A673 (cell line): ENCODE measurements around the gene HSD11B1. TPM values are rescaled to one million over a fixed set of nuclear protein-coding genes. Genes with fewer than 3 reads are reported as not detected.

Experiments used
- BruUV-seq: library from RNA; stranded (reverse); fragments of 400-500 nt; replicated peaks from 2 replicates; lab custom pipeline; 2021; lab: Mats Ljungman, UMichigan
- CTCF ChIA-PET: fragments of 300-600 bp; sonication (Branson Sonifier 250); formaldehyde crosslinking; loops from one replicate; lab custom pipeline; 2022; ENCODE audit warnings: antibody characterized with exemption; lab: Charles Lee
- POLR2A ChIA-PET: fragments of 300-600 bp; sonication (Branson Sonifier 250); formaldehyde crosslinking; loops from one replicate; lab custom pipeline; 2022; ENCODE audit warnings: antibody characterized with exemption; ENCODE audit not compliant: low non-redundant PET; lab: Charles Lee
- DNase-seq: peaks from one replicate; pipeline ENCODE4 v3.0.0-alpha.2; 2015; ENCODE audit warnings: low spot score
- H3K27ac ChIP-seq: fragments of 200-600 bp; sonication (generic); 2 replicates; pipeline ENCODE4 v1.5.1; 2016; ENCODE audit warnings: mixed run types, low read depth, mild to moderate bottlenecking, mixed read lengths, antibody characterized with exemption, low read length; ENCODE audit not compliant: poor library complexity, severe bottlenecking
- H3K27me3 ChIP-seq: fragments of 200-600 bp; sonication (generic); replicated peaks from 2 replicates; pipeline ENCODE4 v1.6.1; 2017; ENCODE audit warnings: mixed run types, low read depth, mild to moderate bottlenecking, mixed read lengths, antibody characterized with exemption, low read length; ENCODE audit not compliant: insufficient read depth, poor library complexity
- H3K36me3 ChIP-seq: fragments of 200-600 bp; sonication (generic); 2 replicates; pipeline ENCODE4 v1.6.1; 2016; ENCODE audit warnings: mixed run types, mild to moderate bottlenecking, mixed read lengths, antibody characterized with exemption, low read length; ENCODE audit not compliant: insufficient read depth, poor library complexity, severe bottlenecking
- H3K4me1 ChIP-seq: fragments of 200-600 bp; sonication (generic); 2 replicates; pipeline ENCODE4 v1.6.1; 2017; ENCODE audit warnings: mixed run types, mild to moderate bottlenecking, mixed read lengths, antibody characterized with exemption, low read length; ENCODE audit not compliant: insufficient read depth, poor library complexity, severe bottlenecking
- H3K4me3 ChIP-seq: fragments of 200-600 bp; sonication (generic); 2 replicates; pipeline ENCODE4 v1.5.1; 2016; ENCODE audit warnings: low read depth, mixed run types, mild to moderate bottlenecking, mixed read lengths, low read length; ENCODE audit not compliant: poor library complexity, severe bottlenecking
- H3K9me3 ChIP-seq: fragments of 200-600 bp; sonication (generic); 2 replicates; pipeline ENCODE4 v1.6.1; 2016; ENCODE audit warnings: mixed run types, low read depth, mild to moderate bottlenecking, mixed read lengths, antibody characterized with exemption, low read length; ENCODE audit not compliant: poor library complexity, severe bottlenecking
- EZH2 ChIP-seq: fragments of 200-600 bp; sonication (generic); IDR thresholded peaks from 2 replicates; pipeline ENCODE4 v1.6.1; 2017; ENCODE audit warnings: borderline replicate concordance, low read depth, mild to moderate bottlenecking, mixed read lengths, antibody characterized with exemption, low read length; ENCODE audit not compliant: poor library complexity, severe bottlenecking
- intact Hi-C: fragments of 100-400 bp; cut with micrococcal nuclease; formaldehyde crosslinking; loops from one replicate; pipeline ENCODE4 v1.10.0; 2022; ENCODE audit not compliant: unreplicated experiment
- total RNA-seq: library from RNA; stranded (reverse); gene quantifications from 2 replicates; pipeline ENCODE4 v1.2.3, GENCODE V29; 2021
- TF ChIP-seq, protein P1 (sequence below): fragments of 300-800, 200-600 bp; sonication (generic); conservative IDR thresholded peaks from 2 replicates; pipeline ENCODE4 v1.5.1; 2017; ENCODE audit warnings: low read depth, mild to moderate bottlenecking, antibody characterized with exemption, low read length, moderate library complexity, mixed read lengths

The HSD11B1 gene
- total RNA-seq, 1 experiment from 2014 or later: not detected

DNA sequence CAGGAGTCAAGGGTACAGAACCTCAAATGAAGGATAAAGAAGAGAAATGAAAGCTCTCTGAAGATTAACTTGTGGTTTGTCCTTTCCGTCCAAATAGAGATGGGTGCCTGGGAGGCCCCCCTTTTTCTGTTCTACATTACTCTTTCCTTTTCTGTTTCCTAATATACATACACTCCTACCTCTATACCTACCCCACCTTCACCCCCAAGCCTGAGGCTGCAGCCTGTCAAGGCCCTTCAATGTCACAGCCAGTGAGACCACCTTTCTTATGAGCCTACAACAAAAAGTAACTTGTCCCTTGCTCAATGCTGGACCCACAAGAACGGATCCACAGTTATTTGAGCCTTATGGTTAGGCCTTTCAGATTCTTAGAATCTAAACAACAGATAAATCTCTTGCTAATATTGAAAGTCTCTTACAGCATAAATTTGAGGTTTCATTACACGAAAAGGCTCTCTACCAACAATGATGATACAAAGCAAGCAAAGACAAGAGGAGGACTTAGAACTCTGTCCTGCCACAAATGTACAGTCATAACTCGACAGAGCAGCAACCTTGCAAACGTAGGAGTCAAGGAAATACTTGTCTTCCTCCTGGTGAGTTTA, 47.1 kb downstream of the HSD11B1 start:
- no peak for DNase-seq
- Histone ChIP-seq H3K36me3 (no peaks in the 10 kb centered on the region), H3K4me3 (no peak overlapping the region), H3K27ac (no peak overlapping the region), H3K27me3 (no peaks in the 10 kb centered on the region), H3K4me1 (no peaks in the 10 kb centered on the region), H3K9me3 (no peaks in the 10 kb centered on the region)
- CTCF ChIA-PET: no interaction called here
- BruUV-seq: no TSS peak
- TF ChIP-seq, protein P1, sequence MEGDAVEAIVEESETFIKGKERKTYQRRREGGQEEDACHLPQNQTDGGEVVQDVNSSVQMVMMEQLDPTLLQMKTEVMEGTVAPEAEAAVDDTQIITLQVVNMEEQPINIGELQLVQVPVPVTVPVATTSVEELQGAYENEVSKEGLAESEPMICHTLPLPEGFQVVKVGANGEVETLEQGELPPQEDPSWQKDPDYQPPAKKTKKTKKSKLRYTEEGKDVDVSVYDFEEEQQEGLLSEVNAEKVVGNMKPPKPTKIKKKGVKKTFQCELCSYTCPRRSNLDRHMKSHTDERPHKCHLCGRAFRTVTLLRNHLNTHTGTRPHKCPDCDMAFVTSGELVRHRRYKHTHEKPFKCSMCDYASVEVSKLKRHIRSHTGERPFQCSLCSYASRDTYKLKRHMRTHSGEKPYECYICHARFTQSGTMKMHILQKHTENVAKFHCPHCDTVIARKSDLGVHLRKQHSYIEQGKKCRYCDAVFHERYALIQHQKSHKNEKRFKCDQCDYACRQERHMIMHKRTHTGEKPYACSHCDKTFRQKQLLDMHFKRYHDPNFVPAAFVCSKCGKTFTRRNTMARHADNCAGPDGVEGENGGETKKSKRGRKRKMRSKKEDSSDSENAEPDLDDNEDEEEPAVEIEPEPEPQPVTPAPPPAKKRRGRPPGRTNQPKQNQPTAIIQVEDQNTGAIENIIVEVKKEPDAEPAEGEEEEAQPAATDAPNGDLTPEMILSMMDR: no peak
- no peak for TF ChIP-seq EZH2
- POLR2A ChIA-PET: no interaction called here
- intact Hi-C loops: no loop called here

GRCh38 chr1:209752890-209753289, 48.2 kb downstream of the HSD11B1 start:
- Histone ChIP-seq H3K27ac (no peak overlapping the region), H3K36me3 (no peaks in the 10 kb centered on the region), H3K9me3 (no peaks in the 10 kb centered on the region), H3K4me1 (no peaks in the 10 kb centered on the region), H3K4me3 (no peak overlapping the region), H3K27me3 (no peaks in the 10 kb centered on the region)
- TF ChIP-seq EZH2: no peak
- TF ChIP-seq, protein P1: no peak
- intact Hi-C loops: no loop called here
- BruUV-seq: no TSS peak
- ChIA-PET POLR2A (interaction anchor here (0.5 kb wide), 1 partner anchor 128 kb away, joined by 3 read pairs; no protein-coding TSS in a partner anchor), CTCF (no interaction called here)
- DNase-seq: no peak

DNA sequence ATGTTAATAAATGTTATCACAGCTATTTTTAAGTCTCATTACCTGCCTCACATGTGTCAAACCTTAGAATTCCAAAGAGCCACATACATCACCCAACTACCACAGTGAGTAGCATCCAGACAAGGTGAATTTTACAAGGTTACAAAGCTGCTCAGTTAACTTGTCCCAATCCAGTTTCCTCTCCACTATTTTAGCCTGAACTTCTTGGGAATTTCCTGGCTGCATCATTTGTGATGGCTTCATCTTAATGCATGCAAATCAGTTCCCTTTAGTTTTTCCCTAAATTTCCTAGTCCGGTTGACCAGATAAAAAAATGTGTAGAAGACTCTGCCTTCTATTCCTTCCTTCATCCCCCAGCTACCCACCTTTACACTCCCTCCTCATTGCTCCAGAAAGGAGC, 50.6 kb downstream of the HSD11B1 start:
- Histone ChIP-seq H3K4me3 (no peak overlapping the region), H3K27ac (no peak overlapping the region), H3K9me3 (no peaks in the 10 kb centered on the region), H3K27me3 (no peaks in the 10 kb centered on the region), H3K4me1 (no peaks in the 10 kb centered on the region), H3K36me3 (no peaks in the 10 kb centered on the region)
- TF ChIP-seq, protein P1: no peak
- no peak for TF ChIP-seq EZH2
- CTCF ChIA-PET: no interaction called here
- no TSS peak for BruUV-seq
- POLR2A ChIA-PET: no interaction called here
- intact Hi-C loops: no loop called here
- DNase-seq: no peak
